B cell (primary cell): ENCODE measurements around the gene ZNF302. TPM values are rescaled to one million over a fixed set of nuclear protein-coding genes. Genes with fewer than 3 reads are reported as not detected.

Experiments used
- ATAC-seq: fragments of 200-7000 bp; cut with Tn5 transposase; one replicate; pipeline ENCODE4 v1.10.0; 2021; ENCODE audit warnings: low read depth, mild to moderate bottlenecking, moderate number of reproducible peaks, moderate library complexity
- CTCF ChIA-PET: fragments of 350-600 bp; sonication (Branson Sonifier 250); formaldehyde crosslinking; loops from one replicate; lab custom pipeline; 2021; ENCODE audit warnings: antibody characterized with exemption, inconsistent platforms; lab: Charles Lee
- POLR2A ChIA-PET: fragments of 350-600 bp; sonication (Branson Sonifier 250); formaldehyde crosslinking; loops from one replicate; lab custom pipeline; 2021; ENCODE audit warnings: antibody characterized with exemption; lab: Charles Lee
- DNase-seq: peaks from one replicate; pipeline ENCODE4 v3.0.0; 2013
- H2AFZ ChIP-seq: 2 replicates; pipeline ENCODE4 v1.6.1; 2012; ENCODE audit warnings: mild to moderate bottlenecking, low read depth, low read length; ENCODE audit not compliant: insufficient read depth, poor library complexity, severe bottlenecking
- H3K27ac ChIP-seq, 2 donors: 1 replicate in 1 of 2; 2 replicates in 1 of 2; pipeline ENCODE4 v1.5.1; 2012 to 2013; ENCODE audit warnings: low read length in 2 of 2, mild to moderate bottlenecking in 2 of 2, moderate library complexity in 1 of 2
- H3K27me3 ChIP-seq, 4 experiments: fragments of 200-600 bp in 1 of 4; sonication (generic) in 1 of 4; replicated peaks in 1 of 4; 1 replicate in 2 of 4; 2 replicates in 2 of 4; pipeline versions ENCODE4 v1.6.1 to v1.7.0; 2013 to 2016; ENCODE audit warnings: low read length in 3 of 4, mild to moderate bottlenecking in 2 of 4, mixed read lengths in 1 of 4, moderate library complexity in 1 of 4; ENCODE audit not compliant: insufficient read depth in 4 of 4, control insufficient read depth in 3 of 4; ENCODE audit errors: control extremely low read depth in 1 of 4
- H3K36me3 ChIP-seq, 2 experiments: replicated peaks in 1 of 2; 1 replicate in 1 of 2; 2 replicates in 1 of 2; pipeline versions ENCODE4 v1.6.1 to v1.7.1; 2013; ENCODE audit warnings: low read length in 1 of 2; ENCODE audit not compliant: insufficient read depth in 2 of 2, control insufficient read depth in 1 of 2; ENCODE audit errors: control extremely low read depth in 1 of 2, extremely low read depth in 1 of 2
- H3K4me1 ChIP-seq, 2 donors: fragments of 200-600 bp in 1 of 2; sonication (generic) in 1 of 2; 1 replicate in 1 of 2; 2 replicates in 1 of 2; pipeline versions ENCODE4 v1.5.1 to v1.6.1; 2013 to 2017; ENCODE audit warnings: low read length in 2 of 2; ENCODE audit not compliant: control insufficient read depth in 2 of 2, insufficient read depth in 2 of 2
- H3K4me2 ChIP-seq: replicated peaks from 2 replicates; pipeline ENCODE3; 2012; ENCODE audit warnings: mild to moderate bottlenecking, low read depth, low read length; ENCODE audit not compliant: poor library complexity, severe bottlenecking
- H3K4me3 ChIP-seq, 5 experiments: fragments of 200-600 bp in 1 of 5; sonication (generic) in 1 of 5; 1 replicate in 3 of 5; 2 replicates in 2 of 5; pipeline versions ENCODE4 v1.5.1 to v1.7.0; 2011 to 2016; ENCODE audit warnings: low read length in 4 of 5, mild to moderate bottlenecking in 4 of 5, low read depth in 2 of 5, control low read depth in 1 of 5, moderate library complexity in 1 of 5; ENCODE audit not compliant: insufficient read depth in 1 of 5; ENCODE audit errors: control extremely low read depth in 1 of 5, extremely low read depth in 1 of 5
- H3K79me2 ChIP-seq: fragments of 200-600 bp; sonication (generic); one replicate; pipeline ENCODE4 v1.6.0; 2016; ENCODE audit warnings: low read length; ENCODE audit not compliant: control insufficient read depth, insufficient read depth
- H3K9ac ChIP-seq: fragments of 200-600 bp; sonication (generic); 2 replicates; pipeline ENCODE4 v1.6.1; 2017; ENCODE audit warnings: mild to moderate bottlenecking, low read length, moderate library complexity
- H3K9me3 ChIP-seq, 3 donors: one replicate each; pipeline versions ENCODE4 v1.6.1 to v1.7.1; 2013; ENCODE audit warnings: low read length in 2 of 3; ENCODE audit not compliant: control insufficient read depth in 2 of 3, insufficient read depth in 1 of 3; ENCODE audit errors: control extremely low read depth in 1 of 3
- H4K20me1 ChIP-seq: 2 replicates; pipeline ENCODE4 v1.6.0; 2012; ENCODE audit warnings: mild to moderate bottlenecking, low read length; ENCODE audit not compliant: insufficient read depth, control insufficient read depth, poor library complexity, severe bottlenecking
- H3K27ac Mint-ChIP-seq: one replicate; pipeline ENCODE4 v1.8.0; 2021; ENCODE audit warnings: mixed read lengths
- H3K27me3 Mint-ChIP-seq: one replicate; pipeline ENCODE4 v1.8.0; 2021; ENCODE audit warnings: mixed read lengths
- H3K4me1 Mint-ChIP-seq: one replicate; pipeline ENCODE4 v1.8.0; 2021; ENCODE audit warnings: mixed read lengths
- H3K4me3 Mint-ChIP-seq: one replicate; pipeline ENCODE4 v1.8.0; 2021; ENCODE audit warnings: mixed read lengths
- H3K9me3 Mint-ChIP-seq: one replicate; pipeline ENCODE4 v1.8.0; 2022; ENCODE audit warnings: mixed read lengths; ENCODE audit not compliant: insufficient read depth
- EZH2 ChIP-seq: IDR thresholded peaks from 2 replicates; pipeline ENCODE4 v1.6.1; 2012; ENCODE audit warnings: borderline replicate concordance, low read depth, mild to moderate bottlenecking, moderate library complexity, low read length; ENCODE audit not compliant: insufficient read depth, poor library complexity, severe bottlenecking
- WGBS: methylation state at CpG from one replicate; pipeline ENCODE4 v1.1.5; 2013; ENCODE audit warnings: missing lambda C conversion rate; ENCODE audit not compliant: insufficient coverage; 5-methylcytosine and 5-hydroxymethylcytosine counted together
- intact Hi-C: fragments of 100-400 bp; cut with micrococcal nuclease; formaldehyde crosslinking; loops from one replicate; pipeline ENCODE4 v1.10.0; 2022
- polyA plus RNA-seq: library from polyadenylated mRNA; depleted of rRNA; stranded (reverse); fragments of >200 nt; gene quantifications from 2 replicates; pipeline ENCODE4 v1.2.3, GENCODE V29; 2012
- total RNA-seq, 2 donors: library from RNA; stranded (reverse); fragments of 120-200 nt in 1 of 2; gene quantifications; 1 replicate in 1 of 2; 2 replicates in 1 of 2; pipeline versions ENCODE4 v1.2.3 to v1.2.4, GENCODE V29; 2013 to 2022
- TF ChIP-seq, protein P1 (sequence below): fragments of 200-600 bp; IDR thresholded peaks from one replicate; pipeline ENCODE4 v1.8.0; 2022; ENCODE audit warnings: antibody characterized with exemption, mild to moderate bottlenecking

The ZNF302 gene
- total and polyA plus RNA-seq, 2 donors (not counting 1 experiment from before 2014, with no cell fraction given) = 20.4 to 48.4 TPM

DNA sequence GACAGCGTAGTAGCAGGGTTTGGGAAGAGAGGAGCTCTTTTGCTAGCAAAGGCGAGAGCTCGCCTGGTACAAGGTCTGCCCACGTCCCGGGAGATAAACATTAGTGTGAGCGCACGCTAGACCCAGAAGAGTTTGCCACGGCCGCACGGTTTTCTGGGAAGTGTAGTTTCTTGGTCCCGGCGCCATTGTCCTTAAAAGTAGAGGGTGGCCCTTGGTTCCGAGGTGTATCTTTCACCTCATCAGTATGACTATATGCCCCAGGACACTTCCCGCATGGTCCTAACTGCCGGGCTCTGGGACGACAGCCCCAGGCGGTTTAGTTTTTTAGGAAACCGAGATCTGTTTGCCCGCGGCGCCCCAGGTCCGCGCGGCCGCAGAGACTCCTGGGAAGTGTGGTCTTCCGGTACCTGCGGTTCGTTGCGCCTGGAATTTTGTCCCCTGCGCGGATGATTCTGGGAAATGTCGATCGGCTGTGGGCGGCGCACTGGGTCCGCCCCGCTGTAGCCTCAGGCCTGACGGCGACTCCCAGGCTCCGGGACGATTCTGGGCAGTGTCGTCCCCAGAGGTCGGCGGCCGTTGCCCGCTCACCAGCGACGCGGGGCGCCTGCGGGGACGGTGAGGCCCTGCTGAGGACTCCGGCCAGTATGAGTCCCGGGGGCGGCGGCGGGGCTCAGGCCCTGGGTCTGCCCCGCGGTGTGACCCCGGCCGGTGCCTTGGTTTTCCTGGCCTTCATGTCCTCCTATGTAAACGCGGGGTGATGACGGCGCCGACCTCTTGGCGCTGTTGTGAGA, 56.5 kb downstream of the ZNF302 start, which contains the start of gene ZNF181:
ZNF181 (plus strand) TSS at position 498 of the 791 bp plus-strand sequence. CDS start 795 bp downstream, outside the sequence.
- Histone ChIP-seq H3K4me1 (peaks cover 15 to 25% of the 10 kb centered on the region in 2 donors), H2AFZ (peak within 1 kb of the TSS; percentile 84), H3K36me3 (peaks cover under 1 to 13% of the 10 kb centered on the region in 2 experiments), H3K4me2 (peak within 1 kb of the TSS; percentile 72), H3K9ac (peak within 1 kb of the TSS; percentile 78), H3K27me3 (no peaks in the 10 kb centered on the region), H3K79me2 (peaks cover 12% of the 10 kb centered on the region), H4K20me1 (no peaks in the 10 kb centered on the region), H3K4me3 (peak within 1 kb of the TSS; percentile 65 to 87 (median 80)), H3K9me3 (peaks cover 0 to under 1% (median 0%) of the 10 kb centered on the region in 3 donors), H3K27ac (peak within 1 kb of the TSS; percentile 73 to 91)
- TF ChIP-seq, protein P1, sequence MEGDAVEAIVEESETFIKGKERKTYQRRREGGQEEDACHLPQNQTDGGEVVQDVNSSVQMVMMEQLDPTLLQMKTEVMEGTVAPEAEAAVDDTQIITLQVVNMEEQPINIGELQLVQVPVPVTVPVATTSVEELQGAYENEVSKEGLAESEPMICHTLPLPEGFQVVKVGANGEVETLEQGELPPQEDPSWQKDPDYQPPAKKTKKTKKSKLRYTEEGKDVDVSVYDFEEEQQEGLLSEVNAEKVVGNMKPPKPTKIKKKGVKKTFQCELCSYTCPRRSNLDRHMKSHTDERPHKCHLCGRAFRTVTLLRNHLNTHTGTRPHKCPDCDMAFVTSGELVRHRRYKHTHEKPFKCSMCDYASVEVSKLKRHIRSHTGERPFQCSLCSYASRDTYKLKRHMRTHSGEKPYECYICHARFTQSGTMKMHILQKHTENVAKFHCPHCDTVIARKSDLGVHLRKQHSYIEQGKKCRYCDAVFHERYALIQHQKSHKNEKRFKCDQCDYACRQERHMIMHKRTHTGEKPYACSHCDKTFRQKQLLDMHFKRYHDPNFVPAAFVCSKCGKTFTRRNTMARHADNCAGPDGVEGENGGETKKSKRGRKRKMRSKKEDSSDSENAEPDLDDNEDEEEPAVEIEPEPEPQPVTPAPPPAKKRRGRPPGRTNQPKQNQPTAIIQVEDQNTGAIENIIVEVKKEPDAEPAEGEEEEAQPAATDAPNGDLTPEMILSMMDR = no peak
- no peak for TF ChIP-seq EZH2
- WGBS = under 1% methylated on average over 59 of the region's 67 CpGs
- Mint-ChIP-seq H3K27ac (peak within 1 kb of the TSS; percentile 96), H3K27me3 (no peaks in the 10 kb centered on the region), H3K9me3 (no peaks in the 10 kb centered on the region), H3K4me3 (peak within 1 kb of the TSS; percentile 97), H3K4me1 (peaks cover 25% of the 10 kb centered on the region)
- intact Hi-C loops = loop anchor here (1.0 to 10.0 kb wide), 4 partner anchors 39 to 1951 kb away; partner anchors contain the start of genes GRAMD1A, ZNF567 and ZNF599
- DNase-seq (peak; percentile 89), ATAC-seq (peak; percentile 86)
- POLR2A ChIA-PET = no interaction called here
- CTCF ChIA-PET = interaction anchor here (1.1 kb wide), 1 partner anchor 57 kb away, joined by 4 read pairs; the partner anchor contains the start of genes SCGB2B2 and ZNF302
